ENCODE measurements around the gene GABRR1. TPM values are rescaled to one million over a fixed set of nuclear protein-coding genes. Genes with fewer than 3 reads are reported as not detected.

GABRR1 gene
- total RNA-seq, 4 donors from 2014 or later: 0.14 TPM; not detected in 3

- Histone ChIP-seq H3K27ac (no peak overlapping the region), H3K9me3 (no peaks in the 10 kb centered on the region), H3K36me3 (no peaks in the 10 kb centered on the region), H3K4me3 (no peak overlapping the region), H3K27me3 (no peaks in the 10 kb centered on the region), H3K4me1 (no peaks in the 10 kb centered on the region)
- WGBS, 2 donors (ENCODE audit: low coverage in 1 of 2): 56 to 68% methylated on average over 3 to 5 of the region's 5 CpGs
- TF ChIP-seq POLR2AphosphoS5 (IDR thresholded peaks at IDR 0.05) (no peak), POLR2A (IDR thresholded peaks at IDR 0.05) (no peak), EP300 (IDR thresholded peaks at IDR 0.05; ENCODE audit: low read depth) (no peak)
- TF ChIP-seq, protein P1, sequence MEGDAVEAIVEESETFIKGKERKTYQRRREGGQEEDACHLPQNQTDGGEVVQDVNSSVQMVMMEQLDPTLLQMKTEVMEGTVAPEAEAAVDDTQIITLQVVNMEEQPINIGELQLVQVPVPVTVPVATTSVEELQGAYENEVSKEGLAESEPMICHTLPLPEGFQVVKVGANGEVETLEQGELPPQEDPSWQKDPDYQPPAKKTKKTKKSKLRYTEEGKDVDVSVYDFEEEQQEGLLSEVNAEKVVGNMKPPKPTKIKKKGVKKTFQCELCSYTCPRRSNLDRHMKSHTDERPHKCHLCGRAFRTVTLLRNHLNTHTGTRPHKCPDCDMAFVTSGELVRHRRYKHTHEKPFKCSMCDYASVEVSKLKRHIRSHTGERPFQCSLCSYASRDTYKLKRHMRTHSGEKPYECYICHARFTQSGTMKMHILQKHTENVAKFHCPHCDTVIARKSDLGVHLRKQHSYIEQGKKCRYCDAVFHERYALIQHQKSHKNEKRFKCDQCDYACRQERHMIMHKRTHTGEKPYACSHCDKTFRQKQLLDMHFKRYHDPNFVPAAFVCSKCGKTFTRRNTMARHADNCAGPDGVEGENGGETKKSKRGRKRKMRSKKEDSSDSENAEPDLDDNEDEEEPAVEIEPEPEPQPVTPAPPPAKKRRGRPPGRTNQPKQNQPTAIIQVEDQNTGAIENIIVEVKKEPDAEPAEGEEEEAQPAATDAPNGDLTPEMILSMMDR (IDR thresholded peaks at IDR 0.05): no peak
- in situ Hi-C loops (cut with MboI; ENCODE audit: low pct_ligation_motif_present in 1 of 4, low pct_unique_long_range_greater_than_20kb in 1 of 4, low sequenced_read_pairs in 3 of 4) (no loop called here), intact Hi-C loops (cut with DNase I; ENCODE audit: low total_unique reads) (no loop called here)
- DNase-seq: no peak
These were observed 4.7 kb downstream of the GABRR1 start for GRCh38 chr6:89212472-89212871.

DNA sequence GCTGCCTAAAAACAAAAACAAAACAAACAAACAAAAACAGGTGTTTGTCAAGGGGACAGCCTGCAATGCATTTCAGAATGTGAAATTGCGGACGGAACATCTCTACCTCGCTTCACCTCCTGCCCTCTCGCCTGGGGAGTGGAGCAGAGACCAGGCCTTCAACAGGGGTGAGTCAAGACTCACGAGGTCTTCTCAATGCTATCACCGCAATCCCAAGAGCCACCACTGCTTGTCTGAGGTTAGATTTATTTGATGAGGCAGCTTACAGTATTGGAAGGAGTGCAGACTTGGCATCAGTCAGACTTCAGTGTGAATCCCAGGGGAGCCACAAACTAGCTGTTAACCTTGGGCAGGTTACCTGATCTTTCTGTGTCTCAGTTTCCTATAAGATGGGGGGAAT, 7.7 kb downstream of the GABRR1 start:
- WGBS, 2 donors (ENCODE audit: low coverage in 1 of 2): 94 to 96% methylated on average over 4 to 6 of the region's 6 CpGs
- Histone ChIP-seq H3K9me3 (no peaks in the 10 kb centered on the region), H3K4me3 (no peak overlapping the region), H3K27me3 (no peaks in the 10 kb centered on the region), H3K36me3 (no peaks in the 10 kb centered on the region), H3K27ac (no peak overlapping the region), H3K4me1 (no peaks in the 10 kb centered on the region)
- intact Hi-C loops (cut with DNase I; ENCODE audit: low total_unique reads): no loop called here
- DNase-seq: no peak
- TF ChIP-seq, protein P1 (IDR thresholded peaks at IDR 0.05): no peak
- TF ChIP-seq POLR2A (IDR thresholded peaks at IDR 0.05): no peak
- TF ChIP-seq EP300 (IDR thresholded peaks at IDR 0.05; ENCODE audit: low read depth): no peak
- no peak for TF ChIP-seq POLR2AphosphoS5 (IDR thresholded peaks at IDR 0.05)
- in situ Hi-C loops (cut with MboI; ENCODE audit: low pct_ligation_motif_present in 1 of 4, low pct_unique_long_range_greater_than_20kb in 1 of 4, low sequenced_read_pairs in 3 of 4): no loop called here

DNA sequence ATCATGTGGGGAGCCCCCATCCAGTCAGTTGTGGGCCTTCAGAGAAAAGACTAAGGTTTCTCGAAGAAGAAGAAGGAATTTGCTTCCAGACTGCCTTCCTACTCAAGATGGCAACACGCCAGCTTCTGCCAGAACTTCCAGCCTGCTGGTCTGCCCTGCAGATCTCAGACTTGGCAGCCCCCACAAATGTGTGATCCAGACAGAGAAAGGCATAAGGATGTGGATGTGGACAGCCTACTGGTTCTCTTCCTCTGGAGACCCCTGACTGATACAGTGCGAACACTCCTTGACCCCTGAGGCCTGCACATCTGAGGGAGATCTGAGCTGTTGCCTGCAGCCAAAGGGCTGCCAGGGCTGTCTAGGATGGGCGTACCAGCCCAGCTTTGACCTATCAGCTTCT, 8.6 kb downstream of the GABRR1 start:
- WGBS, 2 donors (ENCODE audit: low coverage in 1 of 2): 62% methylated on average over 4 of the region's 4 CpGs; no CpG with 5 or more reads in 1 of the 2 donors
- H3K36me3 ChIP-seq: no peaks in the 10 kb centered on the region
- no peaks in the 10 kb centered on the region for H3K9me3 ChIP-seq
- in situ Hi-C loops (cut with MboI; ENCODE audit: low pct_ligation_motif_present in 1 of 4, low pct_unique_long_range_greater_than_20kb in 1 of 4, low sequenced_read_pairs in 3 of 4): no loop called here
- H3K27ac ChIP-seq: no peak overlapping the region
- intact Hi-C loops (cut with DNase I; ENCODE audit: low total_unique reads): no loop called here
- TF ChIP-seq, protein P1 (IDR thresholded peaks at IDR 0.05): no peak
- TF ChIP-seq POLR2A (IDR thresholded peaks at IDR 0.05) (no peak), POLR2AphosphoS5 (IDR thresholded peaks at IDR 0.05) (no peak), EP300 (IDR thresholded peaks at IDR 0.05; ENCODE audit: low read depth) (no peak)
- H3K4me1 ChIP-seq: no peaks in the 10 kb centered on the region
- DNase-seq: no peak
- H3K4me3 ChIP-seq: no peak overlapping the region
- H3K27me3 ChIP-seq: no peaks in the 10 kb centered on the region

- H3K4me3 ChIP-seq: no peak overlapping the region
- no peaks in the 10 kb centered on the region for H3K27me3 ChIP-seq
- in situ Hi-C loops (cut with MboI; ENCODE audit: low pct_ligation_motif_present in 1 of 4, low pct_unique_long_range_greater_than_20kb in 1 of 4, low sequenced_read_pairs in 3 of 4) (no loop called here), intact Hi-C loops (cut with DNase I; ENCODE audit: low total_unique reads) (no loop called here)
- no peak overlapping the region for H3K27ac ChIP-seq
- no peaks in the 10 kb centered on the region for H3K9me3 ChIP-seq
- TF ChIP-seq POLR2A (IDR thresholded peaks at IDR 0.05) (no peak), EP300 (IDR thresholded peaks at IDR 0.05; ENCODE audit: low read depth) (no peak), POLR2AphosphoS5 (IDR thresholded peaks at IDR 0.05) (no peak)
- TF ChIP-seq, protein P1 (IDR thresholded peaks at IDR 0.05): no peak
- WGBS, 2 donors (ENCODE audit: low coverage in 1 of 2): 78% methylated on average over 4 of the region's 4 CpGs; no CpG with 5 or more reads in 1 of the 2 donors
- no peaks in the 10 kb centered on the region for H3K36me3 ChIP-seq
- H3K4me1 ChIP-seq: no peaks in the 10 kb centered on the region
- DNase-seq: no peak
These were observed 11.3 kb downstream of the GABRR1 start for GRCh38 chr6:89205819-89206218.
